M059J (cell line): ENCODE measurements around the gene FUT6. TPM values are rescaled to one million over a fixed set of nuclear protein-coding genes. Genes with fewer than 3 reads are reported as not detected.
A peak's percentile ranks its signal among the peaks of the same experiment; 100 is the strongest.
"Not testable (repeated sequence)": the region's sequence is repeated elsewhere in the genome, so short reads cannot be mapped to it uniquely, and the experiment has no call there.

ENCODE experiments used
- DNase-seq: peaks from one replicate; pipeline ENCODE4 v3.0.0-alpha.2; 2012; ENCODE audit warnings: low read depth
- total RNA-seq: library from RNA; depleted of rRNA; stranded (reverse); fragments of >200 nt; shearing (Covaris generic); gene quantifications from 2 replicates; pipeline ENCODE4 v1.2.3, GENCODE V29; 2014

Gene FUT6
- total RNA-seq, 1 experiment from 2014 or later = not detected

- no peak for DNase-seq
Observed at GRCh38 chr19:5857203-5858081, 17.9 kb upstream of the FUT6 start.

- not testable (repeated sequence) for DNase-seq
Observed at GRCh38 chr19:5855151-5855550, 15.6 kb upstream of the FUT6 start.

- DNase-seq = peak; percentile 23
Observed at GRCh38 chr19:5854121-5854520, 14.6 kb upstream of the FUT6 start.

GRCh38 chr19:5851302-5851701 lies 11.8 kb upstream of the FUT6 start, which contains the start of gene FUT3:
TSS of gene FUT3 (minus strand) at chr19:5851449.
- no peak for DNase-seq

- DNase-seq = peak; percentile 60
Observed at GRCh38 chr19:5850743-5851293, 11.3 kb upstream of the FUT6 start.

- no peak for DNase-seq
Observed at GRCh38 chr19:5850189-5850588, 10.7 kb upstream of the FUT6 start.

- DNase-seq = not testable (repeated sequence)
Observed at GRCh38 chr19:5848621-5849020, 9.1 kb upstream of the FUT6 start.

- DNase-seq = not testable (repeated sequence)
Observed at GRCh38 chr19:5847846-5848245, 8.3 kb upstream of the FUT6 start.

GRCh38 chr19:5844456-5845433 lies 5.2 kb upstream of the FUT6 start:
- no peak for DNase-seq

GRCh38 chr19:5843295-5843927 lies 3.9 kb upstream of the FUT6 start:
- DNase-seq = no peak

- not testable (repeated sequence) for DNase-seq
Observed at GRCh38 chr19:5841735-5842111, 2.2 kb upstream of the FUT6 start.

- DNase-seq = no peak
Observed at GRCh38 chr19:5838353-5839064, 993 bp downstream of the FUT6 start.

GRCh38 chr19:5837761-5838352 lies 1.6 kb downstream of the FUT6 start:
- DNase-seq = no peak

- no peak for DNase-seq
Observed at GRCh38 chr19:5832527-5833216, 6.8 kb downstream of the FUT6 start.

- no peak for DNase-seq
Observed at GRCh38 chr19:5832061-5832460, 7.4 kb downstream of the FUT6 start.

GRCh38 chr19:5831159-5831558 lies 8.3 kb downstream of the FUT6 start:
- DNase-seq = no peak

GRCh38 chr19:5829567-5830310 lies 9.8 kb downstream of the FUT6 start:
- DNase-seq = no peak

GRCh38 chr19:5828661-5829566 lies 10.6 kb downstream of the FUT6 start:
- DNase-seq = no peak
